ENCODE measurements around the gene ATP11A.

GRCh38 chr13:112776354-112776753 lies 86.5 kb downstream of the ATP11A start:
- TF ChIP-seq MAX (IDR thresholded peaks at IDR 0.05; ENCODE audit: low read depth, low read length) = no peak
- TF ChIP-seq POLR2AphosphoS5 (IDR thresholded peaks at IDR 0.05; ENCODE audit: low read length) = no peak
- TF ChIP-seq JUNB (IDR thresholded peaks at IDR 0.05) = no peak
- TF ChIP-seq CTCF (IDR thresholded peaks at IDR 0.05 in 2 of 3, conservative IDR thresholded peaks at IDR 0.05 in 1 of 3; ENCODE audit: control insufficient read depth in 2 of 3, extremely low read depth in 1 of 3, insufficient read depth in 1 of 3, low read depth in 3 of 3, low read length in 3 of 3) = no peak
- TF ChIP-seq MLLT1 (IDR thresholded peaks at IDR 0.05) = no peak

Data from GM12878 (cell line).